GM21447 (cell line): Measurements from ENCODE around the gene LTA.

Experiments used
- ATAC-seq: cut with Tn5 transposase; IDR thresholded peaks from one replicate; pipeline ENCODE4 v1.9.1; 2021; ENCODE audit not compliant: unreplicated experiment

The LTA gene

DNA sequence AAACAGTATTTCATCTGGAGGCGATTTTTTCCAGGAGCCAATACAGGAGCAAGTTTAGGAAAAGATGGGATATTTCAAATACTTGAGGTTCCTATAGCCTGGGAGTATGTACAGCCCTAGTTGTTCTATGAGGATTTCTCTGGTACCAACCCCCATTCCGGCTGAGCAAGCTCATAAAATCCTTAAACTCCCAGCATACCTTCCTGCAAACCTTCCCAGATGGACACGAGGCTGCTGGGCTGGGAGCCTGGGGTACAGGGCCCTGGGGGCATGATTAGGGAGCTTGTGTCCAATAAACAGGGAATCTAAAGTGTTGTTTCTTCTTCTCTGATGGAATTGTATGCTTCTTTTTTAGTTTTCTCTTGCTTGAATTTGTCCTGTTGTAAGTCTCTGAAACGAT is 49.9 kb downstream of the LTA start:
- no peak for ATAC-seq

DNA sequence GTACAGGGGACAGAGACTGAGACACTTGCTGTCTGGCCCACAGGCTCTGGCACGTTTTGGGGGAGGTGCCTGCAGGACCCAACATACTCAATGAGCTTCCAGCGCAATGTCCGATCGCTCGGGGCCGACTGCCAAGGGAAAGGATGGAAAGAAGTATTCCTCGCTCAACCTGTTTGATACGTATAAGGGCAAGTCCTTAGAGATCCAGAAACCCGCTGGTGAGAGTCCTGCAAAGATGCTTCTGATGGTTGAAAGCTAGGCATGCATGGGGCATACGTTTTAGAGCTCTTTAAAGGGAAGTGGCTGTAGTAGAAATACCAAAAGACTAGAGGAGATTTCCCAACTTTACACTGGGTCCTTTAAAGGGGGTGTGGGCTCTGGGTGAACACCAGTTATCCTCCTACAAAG is 50.6 kb downstream of the LTA start:
- no peak for ATAC-seq
